ENCODE measurements around the gene TAOK1. TPM values are rescaled to one million over a fixed set of nuclear protein-coding genes. Genes with fewer than 3 reads are reported as not detected.

TAOK1 gene
- total and polyA plus RNA-seq, 2 of the 13 experiments (the other 11 are each of a cell fraction or from before 2014, with no cell fraction given), result 14.1 to 23.0 TPM

- Histone ChIP-seq H2AFZ (ENCODE audit: low read length) (no peak overlapping the region), H4K20me1 (ENCODE audit: insufficient read depth, low read length) (no peaks in the 10 kb centered on the region), H3K9me3 (ENCODE audit: low read length) (no peaks in the 10 kb centered on the region), H3K27ac (ENCODE audit: extremely low read length, insufficient read depth, low read length) (no peak overlapping the region), H3K4me1 (ENCODE audit: insufficient read depth, low read length) (no peaks in the 10 kb centered on the region), H3K9ac (ENCODE audit: insufficient read depth, low read depth, low read length) (no peak overlapping the region), H3K36me3 (replicated peaks in 1 of 2; ENCODE audit: control insufficient read depth in 1 of 2, insufficient read depth in 2 of 2, low read length in 2 of 2) (peaks cover 14 to 58% of the 10 kb centered on the region in 2 experiments; a peak in 4 of 5 replicates), H3K27me3 (ENCODE audit: control insufficient read depth in 1 of 2, insufficient read depth in 2 of 2, low read length in 2 of 2) (no peaks in the 10 kb centered on the region), H3K4me2 (ENCODE audit: low read depth, low read length) (no peak overlapping the region), H3K4me3 (replicated peaks in 1 of 3; ENCODE audit: insufficient read depth in 1 of 3, low read depth in 2 of 3, low read length in 3 of 3) (no peak overlapping the region), H3K79me2 (ENCODE audit: insufficient read depth, low read length) (no peaks in the 10 kb centered on the region)
- in situ Hi-C loops (cut with HindIII; ENCODE audit: extremely low pct_ligation_motif_present, low pct_unique_long_range_greater_than_20kb), result no loop called here
- TF ChIP-seq MNT (IDR thresholded peaks at IDR 0.05) (peak; percentile 92), ZNF18 (CRISPR knock-in tag; IDR thresholded peaks at IDR 0.05; ENCODE audit: insufficient replicate concordance) (no peak)
- no peak for ATAC-seq
- POLR2A ChIA-PET, result no interaction called here
- BruUV-seq (replicated peaks), result no TSS peak
- intact Hi-C loops (cut with micrococcal nuclease; ENCODE audit: unreplicated experiment), result no loop called here
- WGBS (ENCODE audit: low lambda C conversion rate), result 97% methylated on average over 1 of the region's 1 CpG
- DNase-seq (ENCODE audit: low spot score), result no peak
- FAIRE-seq, result no peak
- CTCF ChIA-PET (ENCODE audit: low intra/inter-chr PET ratio, low total read pairs), result no interaction called here
Observed at GRCh38 chr17:29518359-29518758, 128.2 kb downstream of the TAOK1 start.

DNA sequence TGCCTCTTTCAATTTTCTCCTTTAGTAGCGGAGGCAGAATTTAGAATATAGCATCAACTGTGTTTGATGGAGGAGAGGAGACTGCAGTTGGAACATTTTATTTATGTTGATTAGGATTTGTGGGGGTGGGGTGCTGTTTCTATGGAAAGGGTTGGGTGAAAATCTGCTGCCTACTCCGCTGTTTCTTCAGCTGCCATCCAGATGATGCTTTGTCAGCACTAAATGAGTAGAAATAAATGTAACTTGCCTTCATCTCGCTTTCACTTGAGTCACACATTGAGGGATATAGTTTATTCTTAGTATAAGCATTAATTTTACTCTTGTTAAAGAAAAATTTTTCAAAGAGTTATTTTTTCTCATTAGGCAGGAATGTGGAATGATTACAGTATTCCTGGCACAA lies 134.5 kb downstream of the TAOK1 start:
- intact Hi-C loops (cut with micrococcal nuclease; ENCODE audit: unreplicated experiment), result no loop called here
- no peak for TF ChIP-seq ZNF781 (CRISPR knock-in tag; IDR thresholded peaks at IDR 0.05; ENCODE audit: borderline replicate concordance, not compliant biosample characterization)
- TF ChIP-seq ZNF12 (CRISPR knock-in tag; IDR thresholded peaks at IDR 0.05), result no peak
- peak; percentile 64; the same call in 1 of the 2 replicates for TF ChIP-seq MAFF (IDR thresholded peaks at IDR 0.05; ENCODE audit: low read depth, low read length)
- TF ChIP-seq ZBTB42 (CRISPR knock-in tag; IDR thresholded peaks at IDR 0.05), result no peak
- no peak for TF ChIP-seq HDAC2 (CRISPR knock-in tag; IDR thresholded peaks at IDR 0.05)
- TF ChIP-seq MAFK (conservative IDR thresholded peaks at IDR 0.05 in 1 of 2, IDR thresholded peaks at IDR 0.05 in 1 of 2; ENCODE audit: low read length in 2 of 2), result peak in 1 of 2 experiments; percentile 75; a peak in 3 of 4 replicates
- no peak for TF ChIP-seq AHDC1 (CRISPR knock-in tag; IDR thresholded peaks at IDR 0.05; ENCODE audit: borderline replicate concordance)

More for the DNA sequence above, 134.5 kb downstream of the TAOK1 start:
- BruUV-seq (replicated peaks), result no TSS peak
- ATAC-seq (no peak), DNase-seq (ENCODE audit: low spot score) (no peak), FAIRE-seq (no peak)
- H4K20me1 ChIP-seq (ENCODE audit: insufficient read depth, low read length), result no peaks in the 10 kb centered on the region
- H3K36me3 ChIP-seq (replicated peaks in 1 of 2; ENCODE audit: control insufficient read depth in 1 of 2, insufficient read depth in 2 of 2, low read length in 2 of 2), result peaks cover 7 to 38% of the 10 kb centered on the region in 2 experiments; a peak in 4 of 5 replicates
- CTCF ChIA-PET (ENCODE audit: low intra/inter-chr PET ratio, low total read pairs), result no interaction called here
- WGBS (ENCODE audit: low lambda C conversion rate), result 98% methylated on average over 3 of the region's 3 CpGs
- H3K9ac ChIP-seq (ENCODE audit: insufficient read depth, low read depth, low read length), result no peak overlapping the region
- no peaks in the 10 kb centered on the region for H3K79me2 ChIP-seq (ENCODE audit: insufficient read depth, low read length)
- H3K4me3 ChIP-seq (replicated peaks in 1 of 3; ENCODE audit: insufficient read depth in 1 of 3, low read depth in 2 of 3, low read length in 3 of 3), result no peak overlapping the region
- no peak overlapping the region for H2AFZ ChIP-seq (ENCODE audit: low read length)
- no peak overlapping the region for H3K27ac ChIP-seq (ENCODE audit: extremely low read length, insufficient read depth, low read length)
- H3K9me3 ChIP-seq (ENCODE audit: low read length), result no peaks in the 10 kb centered on the region
- in situ Hi-C loops (cut with HindIII; ENCODE audit: extremely low pct_ligation_motif_present, low pct_unique_long_range_greater_than_20kb), result no loop called here
- H3K27me3 ChIP-seq (ENCODE audit: control insufficient read depth in 1 of 2, insufficient read depth in 2 of 2, low read length in 2 of 2), result no peaks in the 10 kb centered on the region
- POLR2A ChIA-PET, result no interaction called here
- H3K4me2 ChIP-seq (ENCODE audit: low read depth, low read length), result no peak overlapping the region
- 0 out of 2 replicates have a peak, but pooled peaks cover 4% of the 10 kb centered on the region for H3K4me1 ChIP-seq (ENCODE audit: insufficient read depth, low read length)

Measured in HepG2 (cell line).